Measurements from ENCODE around the gene CLDN22.

The CLDN22 gene

GRCh38 chr4:183320211-183321059 is at the start of gene CLDN22:
Gene CLDN22 (minus strand): TSS chr4:183320276. CDS start chr4:183320218, 58 bp downstream.
- no peak for DNase-seq

- no peak for DNase-seq
These were observed 49.0 kb upstream of the CLDN22 start for GRCh38 chr4:183369073-183369472.

- DNase-seq = no peak
These were observed 46.2 kb upstream of the CLDN22 start for GRCh38 chr4:183366206-183366835.

DNA sequence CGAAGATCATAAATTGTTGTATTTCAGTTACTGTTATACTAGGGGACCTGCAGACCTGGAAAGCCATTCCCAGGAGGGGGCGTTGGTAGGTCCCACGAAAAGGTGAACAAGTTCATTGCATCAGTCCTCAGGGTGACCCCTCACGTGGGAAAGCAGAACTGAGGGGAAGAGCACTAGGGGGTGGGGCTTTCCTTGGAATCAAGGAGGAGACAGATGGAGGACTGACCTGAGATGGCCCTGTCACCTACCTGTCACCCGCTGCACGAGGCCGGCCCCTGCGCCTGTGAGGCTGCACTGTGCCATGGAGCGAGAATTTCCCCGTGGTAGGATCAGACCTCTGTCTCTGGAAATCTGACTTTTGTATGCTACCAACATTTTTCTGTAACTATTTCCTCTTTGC is 43.9 kb upstream of the CLDN22 start:
- DNase-seq = no peak

GRCh38 chr4:183362916-183363542 is 43.0 kb upstream of the CLDN22 start:
- DNase-seq = no peak

GRCh38 chr4:183362036-183362435 is 42.0 kb upstream of the CLDN22 start:
- no peak for DNase-seq

- DNase-seq = no peak
These were observed 40.3 kb upstream of the CLDN22 start for GRCh38 chr4:183360161-183360919.

DNA sequence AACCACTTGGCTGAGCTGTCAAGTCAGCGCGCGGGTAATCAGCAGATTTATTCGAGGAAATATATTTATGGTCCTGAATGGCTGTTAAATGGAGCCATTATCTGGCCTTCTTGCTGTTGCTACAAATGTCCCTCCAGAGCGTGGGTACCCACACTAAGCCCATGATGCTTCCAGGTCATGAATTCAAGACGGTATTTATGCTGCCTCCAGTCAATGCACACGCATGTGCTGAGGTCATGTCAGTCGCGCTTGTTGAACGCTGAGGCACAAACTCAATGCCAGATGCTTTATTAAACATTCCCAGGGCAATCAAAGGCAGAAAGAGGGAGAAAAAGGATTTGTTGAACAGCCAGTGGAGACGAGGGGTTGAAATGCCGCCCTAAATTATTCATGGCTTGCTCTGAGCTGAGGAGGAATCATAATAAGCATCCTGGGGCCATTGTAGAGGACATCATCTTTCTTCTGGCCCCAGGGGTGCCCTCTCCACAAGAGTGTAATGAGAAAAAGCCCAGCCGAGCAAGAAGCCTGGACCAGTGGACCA is 38.2 kb upstream of the CLDN22 start:
- DNase-seq = no peak

- no peak for DNase-seq
These were observed 37.0 kb upstream of the CLDN22 start for GRCh38 chr4:183356931-183357675.

- DNase-seq = no peak
These were observed 36.2 kb upstream of the CLDN22 start for GRCh38 chr4:183356173-183356830.

GRCh38 chr4:183355405-183355804 is 35.3 kb upstream of the CLDN22 start:
- DNase-seq = no peak

DNA sequence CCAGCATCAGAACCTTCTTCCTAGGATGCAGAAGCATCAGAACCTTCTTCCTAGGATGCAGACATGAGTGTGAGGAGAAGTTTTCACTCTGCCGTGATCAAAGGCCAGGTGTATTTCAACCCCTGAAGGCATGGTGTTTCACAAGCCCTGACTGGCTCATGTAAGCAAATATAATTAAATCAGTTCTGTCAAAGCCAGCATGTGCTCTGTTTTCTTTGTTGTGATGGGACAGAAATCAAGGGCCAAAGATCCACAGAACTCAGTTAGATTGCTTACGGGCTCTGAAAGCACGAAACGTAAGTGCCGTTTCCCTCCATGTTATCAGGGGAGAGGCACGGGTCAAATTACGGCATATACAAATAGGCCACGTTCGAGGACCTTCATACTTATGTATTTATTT is 34.1 kb upstream of the CLDN22 start:
- DNase-seq = no peak

DNA sequence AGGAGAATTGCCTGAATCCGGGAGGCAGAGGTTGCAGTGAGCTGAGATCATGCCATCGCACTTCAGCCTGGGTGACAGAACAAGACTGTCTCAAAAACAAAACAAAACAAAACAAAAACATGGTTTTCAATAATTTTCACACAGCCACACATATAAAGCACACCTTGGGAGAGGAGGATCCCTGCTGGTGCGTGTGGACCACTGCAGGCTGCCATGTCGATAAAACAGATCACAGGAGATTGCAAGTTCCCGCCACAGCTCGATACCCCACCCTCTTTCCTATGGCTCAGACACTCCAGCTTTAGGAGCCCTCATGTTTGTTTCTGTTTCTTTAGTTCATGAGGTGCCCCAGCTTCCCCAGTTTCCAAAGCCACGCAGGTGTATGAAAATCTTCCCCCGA is 33.5 kb upstream of the CLDN22 start:
- no peak for DNase-seq

DNA sequence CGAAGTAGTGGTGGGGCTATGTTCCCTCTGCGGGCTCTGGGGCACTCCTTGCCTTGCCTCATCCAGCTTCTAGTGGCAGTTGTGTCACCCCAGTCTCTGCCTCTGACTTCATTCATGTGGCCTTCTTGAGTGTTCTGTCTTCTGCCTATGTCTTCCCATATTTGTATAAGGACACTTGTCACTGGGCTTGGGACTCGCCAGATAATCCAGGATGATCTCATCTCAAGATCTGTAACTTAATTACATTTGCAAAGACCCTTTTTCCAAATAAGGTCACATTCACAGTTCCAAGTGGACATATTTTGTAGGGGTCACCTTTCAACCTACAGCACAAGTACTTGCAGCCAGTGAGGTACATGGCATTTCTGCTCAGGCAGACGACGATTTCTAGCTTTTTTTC is 32.5 kb upstream of the CLDN22 start:
- peak; percentile 15 for DNase-seq

DNA sequence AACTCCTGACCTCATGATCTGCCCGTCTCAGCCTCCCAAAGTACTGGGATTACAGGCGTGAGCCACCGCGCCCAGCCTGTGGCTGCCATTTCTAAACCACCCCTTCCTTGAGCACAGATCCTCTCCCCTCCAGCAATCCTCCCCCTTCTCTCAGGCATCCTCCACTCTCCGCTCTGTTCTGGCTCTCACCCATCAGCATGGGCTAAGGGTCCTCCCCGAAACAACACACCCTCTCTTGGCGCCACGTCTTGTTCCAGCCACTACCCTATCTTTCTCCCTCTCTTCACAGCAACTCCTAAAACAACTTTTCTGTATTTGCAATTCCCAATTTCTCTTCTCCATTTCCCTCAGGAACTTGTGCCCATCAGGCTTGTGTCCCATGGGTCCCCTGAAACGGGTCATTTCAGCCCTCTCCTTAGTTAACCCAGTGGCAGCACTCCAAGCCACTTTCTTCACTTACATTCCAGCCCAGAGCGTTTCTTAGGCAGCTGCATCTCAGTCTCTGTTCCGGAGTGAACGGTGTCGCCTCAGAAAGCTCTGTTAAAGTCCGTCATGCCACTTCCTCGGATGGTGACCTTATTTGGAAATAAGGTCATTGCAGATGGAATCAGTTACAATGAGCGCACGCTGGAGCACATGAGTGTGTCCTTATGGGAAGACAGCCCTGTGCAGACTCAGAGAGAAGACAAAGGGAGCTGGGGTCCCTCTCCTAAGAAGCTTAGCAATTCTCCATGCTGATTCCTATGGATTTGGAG is 30.4 kb upstream of the CLDN22 start:
- peak; percentile 21 for DNase-seq

DNA sequence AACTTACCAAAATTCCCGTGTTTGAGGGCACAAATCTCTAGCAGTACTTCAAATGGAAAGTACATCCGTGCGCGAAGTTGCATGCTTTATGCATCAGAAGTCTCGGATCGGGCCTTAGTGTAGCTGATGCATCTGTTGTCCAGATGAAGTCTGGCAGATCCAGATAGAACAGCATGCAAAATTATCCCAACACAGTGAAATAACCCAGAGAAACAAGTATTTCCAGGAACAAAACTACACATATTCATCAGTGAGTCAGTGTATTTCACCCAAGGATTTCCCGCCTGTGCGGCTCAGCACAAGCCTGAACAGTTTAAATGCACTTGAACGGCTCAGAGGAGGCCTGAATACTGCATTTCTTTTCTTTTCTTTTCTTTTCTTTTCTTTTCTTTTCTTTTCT is 29.6 kb upstream of the CLDN22 start:
- DNase-seq = peak; percentile 38

GRCh38 chr4:183348706-183349659 is 28.9 kb upstream of the CLDN22 start:
- DNase-seq = peak; percentile 19

GRCh38 chr4:183348136-183348535 is 28.1 kb upstream of the CLDN22 start:
- peak; percentile 18 for DNase-seq

DNA sequence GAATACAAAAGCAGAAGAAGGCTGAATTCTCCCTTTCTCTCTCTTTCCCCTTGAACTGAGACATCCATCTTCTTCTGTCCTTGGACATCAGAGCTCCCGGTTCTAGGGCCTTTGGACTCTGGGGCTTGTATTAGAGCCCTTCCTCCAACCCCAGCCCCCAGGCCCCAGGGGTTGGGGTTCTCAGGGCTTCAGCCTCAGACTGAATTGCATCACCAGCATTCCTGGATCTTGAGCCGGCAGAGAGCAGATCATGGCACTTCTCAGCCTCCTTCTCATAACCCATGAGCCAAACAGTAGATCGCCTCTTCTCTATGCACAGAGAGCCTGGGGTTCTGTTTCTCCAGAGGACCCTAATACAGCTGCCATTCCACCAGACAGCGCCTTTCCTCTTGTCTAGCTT is 27.5 kb upstream of the CLDN22 start:
- DNase-seq = peak; percentile 3

GRCh38 chr4:183347146-183347545 is 27.1 kb upstream of the CLDN22 start:
- DNase-seq = peak; percentile 21
